WTC11 (cell line): ENCODE data around the gene PPP2R1A. TPM values are rescaled to one million over a fixed set of nuclear protein-coding genes. Genes with fewer than 3 reads are reported as not detected.

Source experiments
- ATAC-seq: fragments of 200-7000 bp; cut with Tn5 transposase; 2 replicates; pipeline ENCODE4 v1.10.0; 2021; ENCODE audit warnings: mild to moderate bottlenecking, moderate library complexity
- CTCF ChIA-PET: fragments of 300-600 bp; sonication (Branson Sonifier 250); formaldehyde crosslinking; loops from one replicate; lab custom pipeline; 2021; ENCODE audit warnings: antibody characterized with exemption; lab: Charles Lee
- POLR2A ChIA-PET: fragments of 350-600 bp; sonication (Branson Sonifier 250); formaldehyde crosslinking; loops from one replicate; lab custom pipeline; 2021; ENCODE audit warnings: antibody characterized with exemption; lab: Charles Lee
- DNase-seq: peaks from one replicate; pipeline ENCODE4 v3.0.0; 2021; ENCODE audit warnings: low spot score
- H3K27ac Mint-ChIP-seq: 2 replicates; pipeline ENCODE4 v1.8.0; 2021; ENCODE audit warnings: mixed read lengths
- H3K27me3 Mint-ChIP-seq: 2 replicates; pipeline ENCODE4 v1.8.0; 2021; ENCODE audit warnings: low read depth, mild to moderate bottlenecking, moderate library complexity, mixed read lengths
- H3K36me3 Mint-ChIP-seq: 2 replicates; pipeline ENCODE4 v1.8.0; 2021; ENCODE audit warnings: mixed read lengths
- H3K4me1 Mint-ChIP-seq: 2 replicates; pipeline ENCODE4 v1.8.0; 2022; ENCODE audit warnings: mixed read lengths
- H3K4me3 Mint-ChIP-seq: 2 replicates; pipeline ENCODE4 v1.8.0; 2021; ENCODE audit warnings: mild to moderate bottlenecking, moderate library complexity, mixed read lengths
- H3K9me3 Mint-ChIP-seq: 2 replicates; pipeline ENCODE4 v1.8.0; 2021; ENCODE audit warnings: mixed read lengths
- HMGA2 ChIP-seq: fragments of 250-450 bp; sonication (Bioruptor Pico); IDR thresholded peaks from 2 replicates; pipeline ENCODE4 v1.4.0; 2021; ENCODE audit warnings: mild to moderate bottlenecking, moderate library complexity
- NR1H2 ChIP-seq: sonication (generic); formaldehyde crosslinking; IDR thresholded peaks from 2 replicates; pipeline ENCODE4 v1.9.0; 2021; ENCODE audit warnings: mild to moderate bottlenecking, moderate library complexity, missing genetic modification reagents
- SOX15 ChIP-seq: fragments of 250-450 bp; sonication (Bioruptor Pico); IDR thresholded peaks from 2 replicates; pipeline ENCODE4 v1.9.0; 2021; ENCODE audit warnings: mild to moderate bottlenecking
- TCF7 ChIP-seq: sonication (generic); formaldehyde crosslinking; IDR thresholded peaks from 2 replicates; pipeline ENCODE4 v1.8.0; 2022; ENCODE audit warnings: mild to moderate bottlenecking, low read depth, missing genetic modification reagents, moderate library complexity
- TP53 ChIP-seq: sonication (generic); formaldehyde crosslinking; IDR thresholded peaks from 2 replicates; pipeline ENCODE4 v1.8.1; 2023; ENCODE audit warnings: mild to moderate bottlenecking, missing genetic modification reagents
- ZNF219 ChIP-seq: sonication (generic); formaldehyde crosslinking; IDR thresholded peaks from 2 replicates; pipeline ENCODE4 v1.8.0; 2023; ENCODE audit warnings: missing genetic modification reagents, mild to moderate bottlenecking, borderline replicate concordance
- total RNA-seq: library from RNA; stranded (reverse); gene quantifications from 3 replicates; pipeline ENCODE4 v1.2.3, GENCODE V29; 2021
- TF ChIP-seq, protein P1 (sequence below): sonication (generic); formaldehyde crosslinking; conservative IDR thresholded peaks from 2 replicates; pipeline ENCODE4 v1.8.1; 2022; ENCODE audit warnings: mild to moderate bottlenecking, missing genetic modification reagents
- TF ChIP-seq, protein P2 (sequence below): fragments of 250-450 bp; sonication (Bioruptor Pico); IDR thresholded peaks from 2 replicates; pipeline ENCODE4 v1.9.0; 2021; ENCODE audit warnings: mild to moderate bottlenecking, borderline replicate concordance
- TF ChIP-seq, protein P3 (sequence below): sonication (generic); formaldehyde crosslinking; IDR thresholded peaks from 2 replicates; pipeline ENCODE4 v1.8.1; 2023; ENCODE audit warnings: mild to moderate bottlenecking, missing genetic modification reagents, moderate library complexity
- TF ChIP-seq, protein P4 (sequence below): fragments of 250-450 bp; sonication (Bioruptor Pico); IDR thresholded peaks from 2 replicates; pipeline ENCODE4 v1.9.0; 2021; ENCODE audit warnings: mild to moderate bottlenecking
- TF ChIP-seq, protein P5 (sequence below): sonication (generic); formaldehyde crosslinking; IDR thresholded peaks from 2 replicates; pipeline ENCODE4 v1.8.1; 2023; ENCODE audit warnings: mild to moderate bottlenecking, missing genetic modification reagents
- TF ChIP-seq, protein P6 (sequence below): sonication (generic); formaldehyde crosslinking; IDR thresholded peaks from 2 replicates; pipeline ENCODE4 v1.8.1; 2022; ENCODE audit warnings: low read depth, missing genetic modification reagents, borderline replicate concordance
- TF ChIP-seq, protein P7 (sequence below): sonication (generic); formaldehyde crosslinking; IDR thresholded peaks from 2 replicates; pipeline ENCODE4 v1.8.0; 2022; ENCODE audit warnings: mild to moderate bottlenecking, missing genetic modification reagents
- TF ChIP-seq, protein P8 (sequence below): sonication (generic); formaldehyde crosslinking; IDR thresholded peaks from 2 replicates; pipeline ENCODE4 v1.8.1; 2022; ENCODE audit warnings: mild to moderate bottlenecking, moderate library complexity, missing genetic modification reagents
- TF ChIP-seq, protein P9 (sequence below): fragments of 250-450 bp; sonication (Bioruptor Pico); IDR thresholded peaks from 2 replicates; pipeline ENCODE4 v1.9.0; 2021; ENCODE audit warnings: mild to moderate bottlenecking

PPP2R1A gene
- total RNA-seq, 1 experiment from 2014 or later, result 505 TPM

DNA sequence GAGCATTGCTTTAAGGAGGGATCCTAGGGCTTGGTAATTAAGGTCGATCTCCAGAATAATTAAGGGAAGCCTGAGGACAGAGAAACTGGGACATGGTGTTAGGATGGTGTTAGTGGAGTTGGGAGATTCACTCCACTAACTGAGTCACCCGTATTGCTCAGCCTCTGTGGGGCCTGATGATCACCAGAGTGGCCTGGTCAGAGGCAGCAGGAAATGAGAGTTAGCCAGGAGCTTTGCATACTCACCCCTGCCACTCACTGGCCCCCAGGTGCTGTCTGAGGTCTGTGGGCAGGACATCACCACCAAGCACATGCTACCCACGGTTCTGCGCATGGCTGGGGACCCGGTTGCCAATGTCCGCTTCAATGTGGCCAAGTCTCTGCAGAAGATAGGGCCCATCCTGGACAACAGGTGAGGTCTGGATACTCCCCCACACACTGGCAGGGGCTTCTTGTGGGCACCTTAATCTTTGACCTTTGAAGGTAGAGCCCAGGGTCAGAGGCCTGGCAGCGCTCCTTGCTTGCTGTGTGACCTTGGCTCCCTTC is 32.1 kb downstream of the PPP2R1A start (continued):
- TF ChIP-seq, protein P1, sequence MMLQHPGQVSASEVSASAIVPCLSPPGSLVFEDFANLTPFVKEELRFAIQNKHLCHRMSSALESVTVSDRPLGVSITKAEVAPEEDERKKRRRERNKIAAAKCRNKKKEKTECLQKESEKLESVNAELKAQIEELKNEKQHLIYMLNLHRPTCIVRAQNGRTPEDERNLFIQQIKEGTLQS (CRISPR knock-in tag), result no peak
- TF ChIP-seq ZNF219 (CRISPR knock-in tag) (no peak), SOX15 (CRISPR knock-in tag) (no peak)
- TF ChIP-seq, protein P2, sequence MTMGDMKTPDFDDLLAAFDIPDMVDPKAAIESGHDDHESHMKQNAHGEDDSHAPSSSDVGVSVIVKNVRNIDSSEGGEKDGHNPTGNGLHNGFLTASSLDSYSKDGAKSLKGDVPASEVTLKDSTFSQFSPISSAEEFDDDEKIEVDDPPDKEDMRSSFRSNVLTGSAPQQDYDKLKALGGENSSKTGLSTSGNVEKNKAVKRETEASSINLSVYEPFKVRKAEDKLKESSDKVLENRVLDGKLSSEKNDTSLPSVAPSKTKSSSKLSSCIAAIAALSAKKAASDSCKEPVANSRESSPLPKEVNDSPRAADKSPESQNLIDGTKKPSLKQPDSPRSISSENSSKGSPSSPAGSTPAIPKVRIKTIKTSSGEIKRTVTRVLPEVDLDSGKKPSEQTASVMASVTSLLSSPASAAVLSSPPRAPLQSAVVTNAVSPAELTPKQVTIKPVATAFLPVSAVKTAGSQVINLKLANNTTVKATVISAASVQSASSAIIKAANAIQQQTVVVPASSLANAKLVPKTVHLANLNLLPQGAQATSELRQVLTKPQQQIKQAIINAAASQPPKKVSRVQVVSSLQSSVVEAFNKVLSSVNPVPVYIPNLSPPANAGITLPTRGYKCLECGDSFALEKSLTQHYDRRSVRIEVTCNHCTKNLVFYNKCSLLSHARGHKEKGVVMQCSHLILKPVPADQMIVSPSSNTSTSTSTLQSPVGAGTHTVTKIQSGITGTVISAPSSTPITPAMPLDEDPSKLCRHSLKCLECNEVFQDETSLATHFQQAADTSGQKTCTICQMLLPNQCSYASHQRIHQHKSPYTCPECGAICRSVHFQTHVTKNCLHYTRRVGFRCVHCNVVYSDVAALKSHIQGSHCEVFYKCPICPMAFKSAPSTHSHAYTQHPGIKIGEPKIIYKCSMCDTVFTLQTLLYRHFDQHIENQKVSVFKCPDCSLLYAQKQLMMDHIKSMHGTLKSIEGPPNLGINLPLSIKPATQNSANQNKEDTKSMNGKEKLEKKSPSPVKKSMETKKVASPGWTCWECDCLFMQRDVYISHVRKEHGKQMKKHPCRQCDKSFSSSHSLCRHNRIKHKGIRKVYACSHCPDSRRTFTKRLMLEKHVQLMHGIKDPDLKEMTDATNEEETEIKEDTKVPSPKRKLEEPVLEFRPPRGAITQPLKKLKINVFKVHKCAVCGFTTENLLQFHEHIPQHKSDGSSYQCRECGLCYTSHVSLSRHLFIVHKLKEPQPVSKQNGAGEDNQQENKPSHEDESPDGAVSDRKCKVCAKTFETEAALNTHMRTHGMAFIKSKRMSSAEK, result no peak
- TF ChIP-seq, protein P3, sequence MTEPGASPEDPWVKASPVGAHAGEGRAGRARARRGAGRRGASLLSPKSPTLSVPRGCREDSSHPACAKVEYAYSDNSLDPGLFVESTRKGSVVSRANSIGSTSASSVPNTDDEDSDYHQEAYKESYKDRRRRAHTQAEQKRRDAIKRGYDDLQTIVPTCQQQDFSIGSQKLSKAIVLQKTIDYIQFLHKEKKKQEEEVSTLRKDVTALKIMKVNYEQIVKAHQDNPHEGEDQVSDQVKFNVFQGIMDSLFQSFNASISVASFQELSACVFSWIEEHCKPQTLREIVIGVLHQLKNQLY (CRISPR knock-in tag), result no peak

DNA sequence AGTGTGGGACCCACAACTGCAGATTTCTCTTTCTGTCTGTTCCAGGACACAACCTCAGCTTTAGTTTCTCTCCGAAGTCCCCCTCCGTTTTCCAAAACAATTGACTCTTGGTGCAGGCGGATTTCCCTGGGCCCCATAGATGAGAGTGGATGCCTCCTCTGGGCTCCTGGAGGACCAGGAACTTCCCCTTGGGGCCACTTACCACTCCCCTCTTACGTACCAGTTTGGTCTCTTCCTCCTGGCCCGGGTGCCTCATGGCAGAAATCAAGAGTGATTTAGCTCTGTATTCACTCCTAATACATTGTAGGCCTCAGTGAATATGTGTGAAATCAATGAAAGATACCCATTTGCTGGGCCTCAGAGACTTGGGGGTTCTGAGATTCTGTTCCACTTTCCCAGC is 34.4 kb downstream of the PPP2R1A start:
- ChIA-PET CTCF (no interaction called here), POLR2A (no interaction called here)
- H3K9me3 Mint-ChIP-seq, result no peaks in the 10 kb centered on the region
- H3K4me3 Mint-ChIP-seq, result no peak overlapping the region
- DNase-seq (no peak), ATAC-seq (no peak)
- peaks cover 90% of the 10 kb centered on the region for H3K36me3 Mint-ChIP-seq
- no peak overlapping the region for H3K27ac Mint-ChIP-seq
- H3K27me3 Mint-ChIP-seq, result no peaks in the 10 kb centered on the region
- H3K4me1 Mint-ChIP-seq, result no peaks in the 10 kb centered on the region
- TF ChIP-seq TP53 (CRISPR knock-in tag) (no peak), HMGA2 (no peak), TCF7 (no peak), NR1H2 (CRISPR knock-in tag) (no peak)
- TF ChIP-seq, protein P4, sequence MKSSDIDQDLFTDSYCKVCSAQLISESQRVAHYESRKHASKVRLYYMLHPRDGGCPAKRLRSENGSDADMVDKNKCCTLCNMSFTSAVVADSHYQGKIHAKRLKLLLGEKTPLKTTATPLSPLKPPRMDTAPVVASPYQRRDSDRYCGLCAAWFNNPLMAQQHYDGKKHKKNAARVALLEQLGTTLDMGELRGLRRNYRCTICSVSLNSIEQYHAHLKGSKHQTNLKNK (CRISPR knock-in tag), result no peak
- TF ChIP-seq, protein P5, sequence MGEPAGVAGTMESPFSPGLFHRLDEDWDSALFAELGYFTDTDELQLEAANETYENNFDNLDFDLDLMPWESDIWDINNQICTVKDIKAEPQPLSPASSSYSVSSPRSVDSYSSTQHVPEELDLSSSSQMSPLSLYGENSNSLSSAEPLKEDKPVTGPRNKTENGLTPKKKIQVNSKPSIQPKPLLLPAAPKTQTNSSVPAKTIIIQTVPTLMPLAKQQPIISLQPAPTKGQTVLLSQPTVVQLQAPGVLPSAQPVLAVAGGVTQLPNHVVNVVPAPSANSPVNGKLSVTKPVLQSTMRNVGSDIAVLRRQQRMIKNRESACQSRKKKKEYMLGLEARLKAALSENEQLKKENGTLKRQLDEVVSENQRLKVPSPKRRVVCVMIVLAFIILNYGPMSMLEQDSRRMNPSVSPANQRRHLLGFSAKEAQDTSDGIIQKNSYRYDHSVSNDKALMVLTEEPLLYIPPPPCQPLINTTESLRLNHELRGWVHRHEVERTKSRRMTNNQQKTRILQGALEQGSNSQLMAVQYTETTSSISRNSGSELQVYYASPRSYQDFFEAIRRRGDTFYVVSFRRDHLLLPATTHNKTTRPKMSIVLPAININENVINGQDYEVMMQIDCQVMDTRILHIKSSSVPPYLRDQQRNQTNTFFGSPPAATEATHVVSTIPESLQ (CRISPR knock-in tag), result no peak
- TF ChIP-seq, protein P2, result no peak
- TF ChIP-seq, protein P6, sequence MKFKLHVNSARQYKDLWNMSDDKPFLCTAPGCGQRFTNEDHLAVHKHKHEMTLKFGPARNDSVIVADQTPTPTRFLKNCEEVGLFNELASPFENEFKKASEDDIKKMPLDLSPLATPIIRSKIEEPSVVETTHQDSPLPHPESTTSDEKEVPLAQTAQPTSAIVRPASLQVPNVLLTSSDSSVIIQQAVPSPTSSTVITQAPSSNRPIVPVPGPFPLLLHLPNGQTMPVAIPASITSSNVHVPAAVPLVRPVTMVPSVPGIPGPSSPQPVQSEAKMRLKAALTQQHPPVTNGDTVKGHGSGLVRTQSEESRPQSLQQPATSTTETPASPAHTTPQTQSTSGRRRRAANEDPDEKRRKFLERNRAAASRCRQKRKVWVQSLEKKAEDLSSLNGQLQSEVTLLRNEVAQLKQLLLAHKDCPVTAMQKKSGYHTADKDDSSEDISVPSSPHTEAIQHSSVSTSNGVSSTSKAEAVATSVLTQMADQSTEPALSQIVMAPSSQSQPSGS (CRISPR knock-in tag), result no peak
- TF ChIP-seq, protein P7, sequence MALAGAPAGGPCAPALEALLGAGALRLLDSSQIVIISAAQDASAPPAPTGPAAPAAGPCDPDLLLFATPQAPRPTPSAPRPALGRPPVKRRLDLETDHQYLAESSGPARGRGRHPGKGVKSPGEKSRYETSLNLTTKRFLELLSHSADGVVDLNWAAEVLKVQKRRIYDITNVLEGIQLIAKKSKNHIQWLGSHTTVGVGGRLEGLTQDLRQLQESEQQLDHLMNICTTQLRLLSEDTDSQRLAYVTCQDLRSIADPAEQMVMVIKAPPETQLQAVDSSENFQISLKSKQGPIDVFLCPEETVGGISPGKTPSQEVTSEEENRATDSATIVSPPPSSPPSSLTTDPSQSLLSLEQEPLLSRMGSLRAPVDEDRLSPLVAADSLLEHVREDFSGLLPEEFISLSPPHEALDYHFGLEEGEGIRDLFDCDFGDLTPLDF, result no peak
- TF ChIP-seq, protein P8, sequence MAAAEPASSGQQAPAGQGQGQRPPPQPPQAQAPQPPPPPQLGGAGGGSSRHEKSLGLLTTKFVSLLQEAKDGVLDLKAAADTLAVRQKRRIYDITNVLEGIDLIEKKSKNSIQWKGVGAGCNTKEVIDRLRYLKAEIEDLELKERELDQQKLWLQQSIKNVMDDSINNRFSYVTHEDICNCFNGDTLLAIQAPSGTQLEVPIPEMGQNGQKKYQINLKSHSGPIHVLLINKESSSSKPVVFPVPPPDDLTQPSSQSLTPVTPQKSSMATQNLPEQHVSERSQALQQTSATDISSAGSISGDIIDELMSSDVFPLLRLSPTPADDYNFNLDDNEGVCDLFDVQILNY (CRISPR knock-in tag), result no peak
- TF ChIP-seq, protein P9, sequence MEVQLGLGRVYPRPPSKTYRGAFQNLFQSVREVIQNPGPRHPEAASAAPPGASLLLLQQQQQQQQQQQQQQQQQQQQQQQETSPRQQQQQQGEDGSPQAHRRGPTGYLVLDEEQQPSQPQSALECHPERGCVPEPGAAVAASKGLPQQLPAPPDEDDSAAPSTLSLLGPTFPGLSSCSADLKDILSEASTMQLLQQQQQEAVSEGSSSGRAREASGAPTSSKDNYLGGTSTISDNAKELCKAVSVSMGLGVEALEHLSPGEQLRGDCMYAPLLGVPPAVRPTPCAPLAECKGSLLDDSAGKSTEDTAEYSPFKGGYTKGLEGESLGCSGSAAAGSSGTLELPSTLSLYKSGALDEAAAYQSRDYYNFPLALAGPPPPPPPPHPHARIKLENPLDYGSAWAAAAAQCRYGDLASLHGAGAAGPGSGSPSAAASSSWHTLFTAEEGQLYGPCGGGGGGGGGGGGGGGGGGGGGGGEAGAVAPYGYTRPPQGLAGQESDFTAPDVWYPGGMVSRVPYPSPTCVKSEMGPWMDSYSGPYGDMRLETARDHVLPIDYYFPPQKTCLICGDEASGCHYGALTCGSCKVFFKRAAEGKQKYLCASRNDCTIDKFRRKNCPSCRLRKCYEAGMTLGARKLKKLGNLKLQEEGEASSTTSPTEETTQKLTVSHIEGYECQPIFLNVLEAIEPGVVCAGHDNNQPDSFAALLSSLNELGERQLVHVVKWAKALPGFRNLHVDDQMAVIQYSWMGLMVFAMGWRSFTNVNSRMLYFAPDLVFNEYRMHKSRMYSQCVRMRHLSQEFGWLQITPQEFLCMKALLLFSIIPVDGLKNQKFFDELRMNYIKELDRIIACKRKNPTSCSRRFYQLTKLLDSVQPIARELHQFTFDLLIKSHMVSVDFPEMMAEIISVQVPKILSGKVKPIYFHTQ, result no peak
